HG03520 (cell line): ENCODE measurements around the gene CSNK1A1.
"Not testable (repeated sequence)": the region's sequence is repeated elsewhere in the genome, so short reads cannot be mapped to it uniquely, and the experiment has no call there.

ENCODE experiments used
- ATAC-seq: cut with Tn5 transposase; IDR thresholded peaks from one replicate; pipeline ENCODE4 v1.9.1; 2021; ENCODE audit warnings: mild to moderate bottlenecking, moderate library complexity; ENCODE audit not compliant: unreplicated experiment

Gene CSNK1A1

GRCh38 chr5:149464796-149465489 is 86.3 kb downstream of the CSNK1A1 start:
- no peak for ATAC-seq

- ATAC-seq: not testable (repeated sequence)
Observed at GRCh38 chr5:149461907-149462306, 89.3 kb downstream of the CSNK1A1 start.

GRCh38 chr5:149459891-149460290 is 91.3 kb downstream of the CSNK1A1 start:
- no peak for ATAC-seq

- no peak for ATAC-seq
Observed at GRCh38 chr5:149457393-149457763, 93.9 kb downstream of the CSNK1A1 start.

GRCh38 chr5:149456597-149457392 is 94.4 kb downstream of the CSNK1A1 start:
- ATAC-seq: no peak

- ATAC-seq: no peak
Observed at GRCh38 chr5:149455889-149456409, 95.3 kb downstream of the CSNK1A1 start.

GRCh38 chr5:149453618-149454415 is 97.4 kb downstream of the CSNK1A1 start:
- ATAC-seq: no peak

GRCh38 chr5:149452665-149453617 is 98.3 kb downstream of the CSNK1A1 start:
- ATAC-seq: no peak

- no peak for ATAC-seq
Observed at GRCh38 chr5:149452007-149452664, 99.1 kb downstream of the CSNK1A1 start.

- no peak for ATAC-seq
Observed at GRCh38 chr5:149450199-149450598, 101.0 kb downstream of the CSNK1A1 start.

GRCh38 chr5:149448831-149449714 is 102.2 kb downstream of the CSNK1A1 start:
- ATAC-seq: no peak

- no peak for ATAC-seq
Observed at GRCh38 chr5:149448431-149448830, 102.8 kb downstream of the CSNK1A1 start.

GRCh38 chr5:149447373-149448367 is 103.6 kb downstream of the CSNK1A1 start:
- ATAC-seq: no peak

GRCh38 chr5:149446794-149447193 is 104.4 kb downstream of the CSNK1A1 start:
- not testable (repeated sequence) for ATAC-seq

- ATAC-seq: no peak
Observed at GRCh38 chr5:149445739-149446369, 105.4 kb downstream of the CSNK1A1 start.

- no peak for ATAC-seq
Observed at GRCh38 chr5:149445343-149445738, 105.9 kb downstream of the CSNK1A1 start.

GRCh38 chr5:149444430-149444829 is 106.8 kb downstream of the CSNK1A1 start:
- ATAC-seq: not testable (repeated sequence)
